GM19043 (cell line): ENCODE measurements around the gene ACVR2B.
A peak's percentile ranks its signal among the peaks of the same experiment; 100 is the strongest.

Source experiments
- ATAC-seq: cut with Tn5 transposase; IDR thresholded peaks from one replicate; pipeline ENCODE4 v1.9.1; 2021; ENCODE audit warnings: low read depth; ENCODE audit not compliant: unreplicated experiment

ACVR2B gene

DNA sequence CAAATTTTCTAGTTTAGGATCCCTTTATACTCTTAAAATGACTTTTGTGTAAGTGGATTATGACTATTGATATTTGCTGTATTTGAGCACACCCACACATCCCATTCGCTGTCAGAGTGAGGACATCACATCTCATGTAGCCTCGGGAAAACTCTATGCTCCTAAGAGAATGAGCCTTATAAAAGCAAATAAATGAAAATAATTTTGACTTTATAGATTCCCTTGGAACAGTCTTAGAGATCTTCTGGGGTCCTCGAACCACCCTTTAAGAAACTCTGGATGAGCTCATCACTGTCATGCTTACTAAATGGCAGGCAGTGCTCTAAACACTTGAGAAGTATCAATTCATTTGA, 26.4 kb downstream of the ACVR2B start:
- no peak for ATAC-seq

DNA sequence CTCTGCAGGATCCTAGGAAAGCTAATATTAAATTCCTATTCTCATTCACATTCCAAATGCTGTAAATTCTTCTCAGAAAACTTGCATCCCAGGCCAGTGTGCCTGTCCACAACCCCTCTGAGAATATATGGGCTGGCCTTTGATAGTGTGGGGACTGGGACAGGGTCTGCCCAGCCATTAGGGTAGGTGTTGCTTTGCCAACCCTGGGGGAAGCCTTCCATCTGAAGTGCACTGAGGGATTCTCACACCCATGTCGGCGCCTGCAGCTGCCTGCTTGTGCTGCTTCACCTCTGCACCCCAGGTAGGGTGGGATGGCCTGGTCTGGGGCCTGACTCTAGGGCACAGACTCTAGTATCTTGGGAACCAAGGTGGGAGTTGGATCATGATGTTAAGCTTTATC, 27.2 kb downstream of the ACVR2B start:
- ATAC-seq: no peak

DNA sequence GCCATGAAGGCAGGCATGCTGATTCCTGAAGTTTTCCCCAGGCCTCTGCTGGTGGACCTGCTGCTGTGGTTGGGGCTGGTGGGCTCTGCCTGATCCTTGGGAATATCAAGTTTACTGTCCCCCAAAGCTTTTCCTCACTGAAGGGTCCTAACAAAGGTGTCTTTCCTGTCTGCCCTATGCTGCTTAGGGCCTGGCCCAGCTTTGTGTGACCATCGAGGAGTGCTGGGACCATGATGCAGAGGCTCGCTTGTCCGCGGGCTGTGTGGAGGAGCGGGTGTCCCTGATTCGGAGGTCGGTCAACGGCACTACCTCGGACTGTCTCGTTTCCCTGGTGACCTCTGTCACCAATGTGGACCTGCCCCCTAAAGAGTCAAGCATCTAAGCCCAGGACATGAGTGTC, 29.3 kb downstream of the ACVR2B start:
- no peak for ATAC-seq

DNA sequence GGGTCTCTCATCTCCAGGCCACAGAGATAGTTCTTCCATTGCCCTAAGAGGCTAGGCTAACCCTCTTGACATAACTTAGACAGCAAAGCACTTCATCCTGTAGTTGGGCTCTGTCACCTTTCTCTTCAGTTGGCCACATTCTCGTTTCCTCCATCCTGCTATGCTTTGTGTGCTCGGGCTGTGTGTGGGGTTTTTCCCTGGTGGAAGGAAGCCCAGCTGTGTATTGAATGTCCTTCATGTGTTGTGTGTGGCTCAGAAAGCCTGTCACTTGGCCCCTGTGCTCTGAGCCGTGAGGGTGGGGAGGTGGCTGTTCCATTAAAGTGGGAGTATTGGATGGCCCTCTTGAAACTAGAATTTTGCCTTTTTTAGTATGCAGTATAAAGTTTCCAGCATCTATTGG, 33.6 kb downstream of the ACVR2B start:
- peak; percentile 98 for ATAC-seq

DNA sequence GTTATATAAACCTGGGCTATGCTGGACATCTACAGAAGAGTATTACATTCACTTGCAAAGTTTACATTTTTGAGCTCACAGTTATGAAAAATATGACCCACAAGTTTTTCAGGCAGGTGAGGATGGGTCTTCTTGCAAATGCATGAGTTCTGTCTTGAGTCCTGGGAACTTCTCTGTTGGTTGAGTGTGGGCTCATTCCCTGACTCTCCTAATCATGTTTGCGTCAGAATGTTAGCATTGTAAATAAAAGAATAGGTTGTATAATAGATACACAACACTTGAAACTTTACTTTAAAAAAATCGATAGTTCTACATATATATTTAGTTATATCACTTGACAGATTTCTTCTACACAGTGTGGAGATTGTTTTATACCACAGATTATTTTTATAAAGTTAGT, 35.3 kb downstream of the ACVR2B start:
- ATAC-seq: no peak

DNA sequence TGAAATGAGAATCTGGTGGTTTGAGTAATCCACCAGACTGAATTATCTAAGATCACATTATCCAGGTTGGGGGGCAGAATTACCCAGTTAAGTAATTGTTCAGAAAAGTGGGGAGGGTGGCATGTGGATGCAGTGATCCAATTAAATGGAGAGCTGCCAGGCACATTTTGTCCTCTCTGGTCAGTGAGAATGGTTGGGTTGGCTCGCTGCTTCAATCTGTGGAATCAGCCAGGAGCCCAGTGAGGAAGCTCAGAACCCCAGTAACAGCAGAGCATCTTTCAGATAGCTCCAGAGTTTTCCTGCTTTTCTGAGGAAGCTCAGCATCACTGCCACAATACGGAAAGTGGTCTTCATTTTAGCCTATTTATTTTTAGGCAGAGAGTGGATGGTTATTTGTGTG, 36.1 kb downstream of the ACVR2B start:
- no peak for ATAC-seq

DNA sequence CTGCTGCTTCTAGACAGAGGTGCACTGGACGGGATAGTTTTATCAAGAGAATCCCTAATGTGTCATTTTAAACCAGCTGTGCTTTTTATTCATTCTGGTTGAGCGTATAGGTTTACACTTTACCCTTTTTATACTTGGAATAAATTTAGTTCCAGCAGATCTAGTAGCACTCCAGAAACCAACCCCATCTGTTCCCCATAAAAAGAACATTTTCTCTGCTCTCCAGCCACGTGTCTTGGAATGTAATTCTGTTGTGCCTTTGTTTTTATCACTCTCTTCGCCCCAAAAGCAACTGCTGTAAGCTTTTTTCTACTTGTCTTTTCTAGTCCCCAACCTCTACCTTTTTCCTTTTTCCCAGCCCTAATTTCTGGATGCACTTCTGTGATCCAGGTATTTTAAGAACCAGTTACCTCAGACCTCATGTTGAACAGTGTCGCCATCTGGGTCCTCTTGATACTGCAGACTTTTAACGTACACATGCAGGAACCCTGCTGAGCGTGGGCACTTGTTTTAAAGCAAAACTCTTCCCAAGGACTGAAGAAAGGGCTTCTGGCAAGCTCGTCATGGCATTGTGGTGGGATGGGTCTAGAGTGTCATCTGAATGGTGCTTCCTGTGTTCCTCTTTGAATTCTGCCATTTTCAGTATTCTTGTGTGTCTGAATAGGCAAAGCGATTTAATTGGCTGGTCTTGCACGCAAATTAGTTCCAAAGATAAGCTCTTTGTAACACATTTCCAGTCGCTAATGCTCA, 36.8 kb downstream of the ACVR2B start:
- no peak for ATAC-seq

DNA sequence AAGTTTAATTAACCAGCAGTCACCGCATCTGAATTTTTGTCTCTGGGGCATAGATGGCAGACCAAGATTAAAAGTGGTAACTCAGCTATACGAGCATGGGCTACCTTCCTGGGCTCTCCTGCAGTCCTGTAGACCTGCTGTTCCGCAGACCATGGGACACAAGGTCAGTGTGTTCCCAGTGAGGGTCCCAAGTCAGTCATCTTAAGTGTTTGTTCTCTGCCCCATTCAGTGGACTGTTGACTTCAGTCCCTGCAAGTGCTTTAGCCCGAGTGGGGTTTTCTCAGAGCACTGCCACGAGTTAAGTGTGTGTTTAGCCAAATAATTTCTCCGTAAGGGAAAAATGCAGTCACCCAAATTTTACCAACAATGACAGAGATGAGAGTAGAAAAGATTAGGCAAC, 37.5 kb downstream of the ACVR2B start:
- ATAC-seq: no peak

DNA sequence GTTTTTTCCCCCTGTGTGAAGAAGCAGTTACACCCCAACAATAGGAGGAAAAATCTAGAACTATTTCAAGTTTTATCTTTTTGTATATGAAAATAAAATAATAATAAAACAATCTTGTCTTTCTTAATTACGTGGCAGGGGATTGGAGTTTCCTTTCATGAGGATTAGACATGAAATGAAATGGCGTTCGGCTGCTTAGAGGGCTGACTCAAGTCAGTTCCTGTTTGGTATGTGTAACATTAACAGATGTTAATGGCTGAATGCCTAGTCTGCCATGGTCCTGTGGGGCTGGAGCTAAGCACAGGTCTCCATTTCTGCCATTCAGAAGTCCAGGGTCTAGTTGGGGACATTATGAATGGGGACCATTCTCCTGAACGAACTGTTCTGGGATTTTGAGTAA, 39.3 kb downstream of the ACVR2B start:
- ATAC-seq: no peak

DNA sequence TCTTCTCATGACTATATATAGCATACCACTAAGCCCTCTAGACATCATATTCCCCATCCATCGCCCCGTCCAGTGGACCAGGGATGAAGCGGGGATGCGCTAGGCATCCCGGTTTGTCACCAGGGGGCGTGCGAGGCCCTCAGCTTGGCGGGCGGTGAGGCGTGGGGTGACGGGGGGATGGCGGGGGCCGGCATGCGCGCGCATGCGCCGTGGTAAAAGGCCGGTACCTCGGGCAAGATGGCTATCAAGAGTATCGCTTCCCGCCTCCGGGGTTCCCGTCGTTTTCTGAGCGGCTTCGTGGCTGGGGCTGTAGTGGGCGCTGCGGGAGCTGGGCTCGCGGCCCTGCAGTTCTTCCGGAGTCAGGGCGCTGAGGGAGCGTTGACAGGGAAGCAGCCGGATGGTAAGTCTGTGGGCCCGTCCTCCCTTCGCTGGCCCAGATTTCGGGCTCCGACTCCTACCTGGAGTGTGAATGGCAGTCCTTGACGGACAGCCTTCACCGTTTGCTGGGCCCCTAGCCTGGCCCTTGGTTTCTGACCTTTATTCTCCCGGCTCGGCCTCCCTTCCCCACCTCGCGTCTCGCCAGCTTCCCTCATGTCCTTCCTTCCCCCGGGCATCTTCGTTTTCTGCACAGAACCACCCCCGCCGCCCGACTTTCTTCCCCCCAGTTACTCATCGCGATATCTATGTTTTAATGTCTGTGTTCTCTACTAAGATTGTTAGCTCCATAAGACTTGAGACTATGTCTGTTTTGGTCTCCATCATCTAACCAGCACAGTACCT, 42.6 kb downstream of the ACVR2B start, which contains the start of gene EXOG:
Gene EXOG (plus strand): TSS at position 210 of the 780 bp plus-strand sequence. CDS start 28 bp downstream, at position 238.
- ATAC-seq: peak; percentile 93

DNA sequence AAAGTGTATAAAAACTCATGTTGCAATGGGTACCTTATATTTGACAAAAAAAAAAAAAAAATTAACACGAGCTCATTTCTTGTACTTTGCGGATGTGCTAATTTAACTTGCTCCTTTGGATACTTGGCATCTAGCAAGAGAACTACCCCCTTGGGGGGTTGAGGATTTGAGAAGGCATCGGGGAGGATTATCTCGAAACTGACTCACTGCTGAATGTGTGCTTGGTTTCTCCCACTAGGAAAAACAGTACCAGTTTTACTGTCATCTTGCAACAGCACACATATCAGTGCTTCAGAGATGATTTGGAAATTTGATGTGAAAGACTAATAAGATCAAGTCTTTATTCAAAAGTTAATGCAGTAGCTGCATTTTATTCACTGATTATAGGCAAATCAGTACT, 43.3 kb downstream of the ACVR2B start:
- no peak for ATAC-seq

DNA sequence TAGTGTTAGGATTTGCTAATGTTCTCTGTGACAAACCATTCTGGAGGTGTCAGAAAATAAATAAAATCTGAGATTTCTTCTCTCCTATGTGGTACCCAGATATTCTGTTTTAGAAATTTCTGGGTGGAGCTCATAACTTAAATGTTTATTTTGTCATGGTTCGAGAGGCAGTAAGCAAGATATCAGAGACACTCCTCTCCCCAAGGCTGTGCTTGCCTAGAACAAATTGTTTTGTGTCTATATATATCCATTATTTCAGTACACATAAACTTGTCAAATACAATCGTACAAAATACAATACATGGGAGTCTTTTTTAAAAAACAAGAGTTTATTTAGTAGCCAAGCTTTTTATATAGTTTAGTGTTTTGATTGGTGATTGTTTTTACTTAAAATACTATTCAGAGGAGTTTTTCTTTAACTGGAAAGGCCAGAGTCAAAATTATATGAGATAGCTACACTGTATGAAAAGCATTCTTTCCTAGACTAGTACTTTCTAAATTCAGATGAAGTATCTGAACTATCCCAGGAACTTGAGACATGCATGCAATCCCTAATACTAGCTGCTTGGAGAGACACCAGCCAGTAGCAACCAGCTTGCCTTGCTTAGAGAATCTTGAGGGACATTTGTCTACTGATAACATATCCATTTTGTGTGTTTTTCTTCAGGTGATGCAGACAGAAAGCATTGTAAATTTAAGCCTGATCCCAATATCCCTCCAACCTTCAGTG, 47.2 kb downstream of the ACVR2B start:
- no peak for ATAC-seq

DNA sequence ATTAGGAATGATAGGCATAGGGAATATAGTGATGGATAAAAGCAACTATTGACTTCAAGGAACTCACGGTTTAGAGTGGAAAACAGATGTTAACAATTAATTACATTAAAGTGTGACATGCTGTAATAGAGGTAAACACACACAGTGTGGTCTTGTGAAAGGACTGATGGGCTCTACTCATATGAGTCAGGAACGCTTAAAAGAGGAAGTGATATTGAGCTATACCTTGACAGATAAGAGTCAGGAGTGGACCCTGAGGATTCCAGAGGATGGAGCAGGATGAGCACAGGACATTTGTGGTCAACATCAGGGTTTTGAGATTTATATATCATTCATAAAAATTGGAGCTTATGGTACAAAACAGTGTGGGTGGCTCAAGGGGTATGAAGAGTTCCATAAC, 53.4 kb downstream of the ACVR2B start:
- peak; percentile 100 for ATAC-seq

DNA sequence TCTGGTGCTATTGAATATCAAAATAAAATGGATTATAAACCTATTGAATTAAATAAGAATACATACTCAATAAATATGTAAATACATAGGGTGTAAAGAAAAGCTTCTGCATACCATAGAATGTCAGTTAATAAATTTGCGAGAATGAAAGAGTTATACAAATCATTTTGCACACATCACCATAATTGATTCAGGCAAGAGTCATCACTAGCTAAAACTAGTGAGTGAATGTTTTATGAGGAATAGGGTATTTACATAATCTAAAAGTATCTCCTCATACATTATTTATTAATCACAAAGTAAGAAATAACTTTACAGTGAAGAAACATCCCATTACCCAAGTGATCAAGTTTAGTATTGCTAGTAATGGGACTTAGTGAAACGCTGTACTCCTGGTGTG, 56.0 kb downstream of the ACVR2B start:
- ATAC-seq: no peak

DNA sequence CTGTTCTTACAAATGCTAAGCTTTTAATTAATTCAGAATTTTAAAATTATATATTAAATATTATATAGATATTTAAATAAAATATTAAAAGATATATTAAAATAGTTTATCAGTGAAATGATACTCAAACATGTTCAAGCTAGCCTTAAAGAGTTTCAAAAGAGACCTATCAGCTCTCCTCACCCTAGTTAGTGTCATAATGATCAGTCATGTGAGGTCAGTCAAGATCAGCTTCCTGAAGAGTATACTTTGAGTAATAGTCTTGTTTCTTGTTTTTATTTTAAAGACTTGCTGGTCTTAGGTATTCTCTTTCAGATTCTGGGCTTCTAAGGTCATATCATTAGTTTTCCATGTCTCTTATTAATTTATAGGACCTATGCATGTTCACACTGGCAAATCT, 56.9 kb downstream of the ACVR2B start:
- no peak for ATAC-seq

DNA sequence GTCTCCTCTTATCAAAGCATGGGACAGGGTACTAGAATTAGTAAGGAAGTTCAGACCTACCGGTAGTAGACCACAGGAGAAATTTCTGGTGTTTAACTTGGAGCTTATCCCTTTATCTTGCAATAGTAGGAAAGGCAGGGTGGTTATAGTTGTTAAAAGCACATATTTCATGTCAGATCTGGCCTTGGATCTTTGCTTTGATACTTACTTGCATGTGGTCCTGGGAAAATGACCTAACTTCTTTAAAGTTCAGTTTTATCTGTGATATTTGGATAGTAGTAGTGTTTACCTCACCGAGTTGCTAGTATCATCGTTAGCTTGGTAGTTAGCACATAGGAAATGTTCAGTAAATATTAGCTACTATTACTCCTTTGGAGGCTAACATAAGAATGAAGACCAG, 57.9 kb downstream of the ACVR2B start:
- ATAC-seq: no peak

DNA sequence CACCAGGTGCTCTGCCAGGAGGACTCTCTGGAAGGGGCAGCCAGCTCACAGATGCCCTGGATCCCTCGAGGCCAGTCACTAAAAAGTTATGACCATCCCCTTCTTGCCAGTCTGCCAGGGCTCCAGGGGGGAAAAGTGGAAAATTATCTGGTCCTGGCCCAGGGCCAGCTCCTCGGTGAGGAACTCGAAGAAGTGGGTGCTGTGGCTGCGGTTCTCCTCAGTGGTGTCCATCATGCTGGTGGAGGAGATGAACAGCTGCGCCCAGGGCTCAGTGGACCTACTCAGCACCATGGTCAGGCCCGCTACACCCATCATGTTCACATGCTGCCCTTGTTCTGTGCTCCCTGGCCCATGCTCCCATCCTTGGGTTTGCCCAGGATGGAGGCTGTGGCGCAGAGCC, 61.7 kb downstream of the ACVR2B start:
- no peak for ATAC-seq

DNA sequence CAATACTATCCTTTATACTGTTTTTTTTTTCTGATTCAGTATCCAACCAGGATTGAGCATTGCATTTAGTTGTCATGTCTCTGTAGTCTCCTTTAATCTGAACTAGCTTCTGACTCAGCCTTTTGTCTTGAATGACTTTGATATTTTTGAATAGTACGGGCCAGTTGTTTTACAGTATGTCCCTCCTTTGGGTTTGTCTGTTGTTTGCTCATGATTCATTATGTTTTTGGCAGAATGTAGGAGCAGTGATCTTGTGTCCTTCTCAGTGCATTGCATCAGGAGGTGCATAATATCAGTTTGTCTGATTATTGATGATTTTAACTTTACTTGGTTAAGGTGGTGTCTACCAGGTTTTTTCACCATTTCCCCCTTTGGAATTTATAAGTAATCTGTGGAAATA, 63.0 kb downstream of the ACVR2B start:
- no peak for ATAC-seq

DNA sequence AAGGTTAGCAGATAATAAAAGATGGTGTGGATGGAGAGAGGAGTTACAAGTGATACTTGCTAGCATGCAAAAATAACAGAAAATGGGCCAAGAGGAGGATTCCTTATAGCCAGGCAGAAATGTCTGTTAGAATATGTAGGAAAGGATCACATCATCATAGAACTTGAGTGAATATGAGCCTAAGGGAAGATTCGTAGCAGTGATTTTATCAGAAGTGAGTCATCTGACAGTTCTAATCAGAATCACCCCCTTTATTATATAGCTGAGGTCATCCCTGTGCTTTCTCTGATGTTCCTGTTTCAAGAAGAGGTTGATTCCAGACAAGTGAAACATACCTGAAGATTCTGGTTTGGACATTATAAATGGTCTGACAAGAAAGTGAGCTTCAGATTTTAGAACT, 65.3 kb downstream of the ACVR2B start:
- no peak for ATAC-seq

DNA sequence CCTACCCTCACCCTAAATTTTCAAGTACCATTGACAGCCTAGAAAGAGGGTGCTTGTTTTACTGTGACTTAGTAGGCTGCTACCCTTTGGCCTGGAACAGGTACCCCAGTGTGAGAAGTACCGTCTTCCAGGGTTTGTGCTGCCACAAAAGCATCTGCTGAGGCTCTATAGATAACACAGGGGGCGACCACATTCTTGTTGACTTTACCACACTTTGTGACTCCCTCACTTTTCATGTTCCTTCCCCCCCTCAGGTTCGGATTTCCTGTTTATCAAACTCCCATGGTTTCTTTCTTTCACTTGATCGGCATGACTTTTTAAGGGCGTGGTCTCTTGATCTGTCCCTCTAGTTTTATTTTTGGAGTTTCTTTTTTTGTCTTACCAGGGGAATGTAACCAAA, 66.0 kb downstream of the ACVR2B start:
- ATAC-seq: no peak

DNA sequence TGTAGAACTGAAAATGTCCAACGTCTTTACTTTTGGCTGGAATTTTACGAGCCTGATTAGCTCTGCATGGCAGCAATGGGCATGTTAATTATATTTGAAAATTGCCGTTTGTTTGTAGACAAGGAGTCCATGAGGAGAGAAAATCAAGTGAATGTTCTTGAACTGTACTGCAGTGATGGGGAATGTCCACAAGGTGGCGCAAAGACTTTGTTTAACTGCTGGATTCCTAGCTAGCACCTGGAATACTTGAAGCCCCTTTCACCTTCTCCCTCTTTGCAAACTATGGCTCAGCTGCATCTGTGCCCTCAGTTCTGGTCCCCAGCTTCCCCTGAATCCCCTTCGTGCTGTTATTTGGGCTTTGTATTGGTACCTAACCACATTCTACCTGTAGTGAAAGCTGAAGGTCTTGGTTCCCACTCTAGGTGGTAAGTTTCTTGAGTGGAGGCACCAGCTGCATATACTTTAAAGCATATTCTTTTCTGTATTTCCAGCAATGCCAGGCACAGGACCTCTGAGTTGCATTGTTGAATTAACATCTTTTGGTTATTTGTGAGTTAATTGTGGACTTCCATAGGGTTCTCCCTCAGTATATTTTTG, 67.8 kb downstream of the ACVR2B start:
- peak; percentile 77 for ATAC-seq
